ENCODE data around the gene MRPS33. TPM values are rescaled to one million over a fixed set of nuclear protein-coding genes. Genes with fewer than 3 reads are reported as not detected.
"Not testable (repeated sequence)": the region's sequence is repeated elsewhere in the genome, so short reads cannot be mapped to it uniquely, and the experiment has no call there.

Gene MRPS33
- total and polyA plus RNA-seq, 5 donors from 2014 or later: 26.2 to 97.4 (median 96.1) TPM

- Mint-ChIP-seq H3K9me3 (peaks cover 0 to 2% (median 0%) of the 10 kb centered on the region in 7 donors), H3K27ac (no peak overlapping the region), H3K4me1 (no peaks in the 10 kb centered on the region), H3K27me3 (peaks cover 5% of the 10 kb centered on the region), H3K36me3 (no peaks in the 10 kb centered on the region), H3K4me3 (no peak overlapping the region)
- H3K27me3 ChIP-seq (ENCODE audit: control insufficient read depth, insufficient read depth, low read length): peaks cover 6% of the 10 kb centered on the region
- H3K4me3 ChIP-seq (ENCODE audit: low read depth, low read length): no peak overlapping the region
- no peak for ATAC-seq (ENCODE audit: low read depth in 2 of 2)
- H3K36me3 ChIP-seq (ENCODE audit: control insufficient read depth, insufficient read depth, low read length): no peaks in the 10 kb centered on the region
- no peak for DNase-seq
- H3K27ac ChIP-seq (ENCODE audit: insufficient read depth, low read length, poor library complexity, severe bottlenecking): no peak overlapping the region
- H3K9me3 ChIP-seq (ENCODE audit: control insufficient read depth in 2 of 2, low read length in 2 of 2): no peaks in the 10 kb centered on the region
- no peaks in the 10 kb centered on the region for H3K4me1 ChIP-seq (ENCODE audit: control insufficient read depth, insufficient read depth, low read length, poor library complexity, severe bottlenecking)
These were observed 47.3 kb downstream of the MRPS33 start for GRCh38 chr7:140967438-140967837.

- Mint-ChIP-seq H3K27me3 (peaks cover 5% of the 10 kb centered on the region), H3K36me3 (no peaks in the 10 kb centered on the region), H3K9me3 (peaks cover 0 to 2% (median 0%) of the 10 kb centered on the region in 7 donors), H3K4me3 (no peak overlapping the region), H3K27ac (no peak overlapping the region), H3K4me1 (no peaks in the 10 kb centered on the region)
- Histone ChIP-seq H3K27ac (ENCODE audit: insufficient read depth, low read length, poor library complexity, severe bottlenecking) (no peak overlapping the region), H3K9me3 (ENCODE audit: control insufficient read depth in 2 of 2, low read length in 2 of 2) (no peaks in the 10 kb centered on the region), H3K36me3 (ENCODE audit: control insufficient read depth, insufficient read depth, low read length) (no peaks in the 10 kb centered on the region), H3K4me3 (ENCODE audit: low read depth, low read length) (no peak overlapping the region), H3K27me3 (ENCODE audit: control insufficient read depth, insufficient read depth, low read length) (peaks cover 6% of the 10 kb centered on the region), H3K4me1 (ENCODE audit: control insufficient read depth, insufficient read depth, low read length, poor library complexity, severe bottlenecking) (no peaks in the 10 kb centered on the region)
- DNase-seq: no peak
- ATAC-seq (ENCODE audit: low read depth in 2 of 2): no peak
These were observed 48.1 kb downstream of the MRPS33 start for GRCh38 chr7:140966561-140967233.

- H3K4me3 Mint-ChIP-seq: no peak overlapping the region
- H3K27me3 Mint-ChIP-seq: no peaks in the 10 kb centered on the region
- H3K9me3 Mint-ChIP-seq: peaks cover 0 to 5% (median 0%) of the 10 kb centered on the region in 7 donors
These were observed 53.6 kb downstream of the MRPS33 start for GRCh38 chr7:140961117-140961516.

GRCh38 chr7:140956997-140957396 is 57.8 kb downstream of the MRPS33 start:
- not testable (repeated sequence) for H3K4me1 ChIP-seq (ENCODE audit: control insufficient read depth, insufficient read depth, low read length, poor library complexity, severe bottlenecking); H3K27ac Mint-ChIP-seq; H3K4me3 ChIP-seq (ENCODE audit: low read depth, low read length); H3K4me1 Mint-ChIP-seq; ATAC-seq (ENCODE audit: low read depth in 2 of 2); H3K27me3 ChIP-seq (ENCODE audit: control insufficient read depth, insufficient read depth, low read length); H3K27me3 Mint-ChIP-seq; H3K9me3 ChIP-seq (ENCODE audit: control insufficient read depth in 2 of 2, low read length in 2 of 2); DNase-seq; H3K4me3 Mint-ChIP-seq; H3K36me3 ChIP-seq (ENCODE audit: control insufficient read depth, insufficient read depth, low read length); H3K9me3 Mint-ChIP-seq; H3K27ac ChIP-seq (ENCODE audit: insufficient read depth, low read length, poor library complexity, severe bottlenecking); H3K36me3 Mint-ChIP-seq

More at GRCh38 chr7:140961117-140961516, 53.6 kb downstream of the MRPS33 start:
- ATAC-seq (ENCODE audit: low read depth in 2 of 2) (no peak), DNase-seq (no peak)
- Mint-ChIP-seq H3K4me1 (no peaks in the 10 kb centered on the region), H3K27ac (no peak overlapping the region), H3K36me3 (no peaks in the 10 kb centered on the region)
- H3K27ac ChIP-seq (ENCODE audit: insufficient read depth, low read length, poor library complexity, severe bottlenecking): no peak overlapping the region
- no peaks in the 10 kb centered on the region for H3K36me3 ChIP-seq (ENCODE audit: control insufficient read depth, insufficient read depth, low read length)
- H3K4me3 ChIP-seq (ENCODE audit: low read depth, low read length): no peak overlapping the region
- no peaks in the 10 kb centered on the region for H3K27me3 ChIP-seq (ENCODE audit: control insufficient read depth, insufficient read depth, low read length)
- no peaks in the 10 kb centered on the region for H3K4me1 ChIP-seq (ENCODE audit: control insufficient read depth, insufficient read depth, low read length, poor library complexity, severe bottlenecking)
- no peaks in the 10 kb centered on the region for H3K9me3 ChIP-seq (ENCODE audit: control insufficient read depth in 2 of 2, low read length in 2 of 2)

Other genes with a start within 250 kb of the MRPS33 start
- 60.8 TPM for gene BRAF, start 90.0 kb downstream of the MRPS33 start, total RNA-seq
- gene BRAF, start 90.0 kb downstream of the MRPS33 start, polyA plus RNA-seq: 10 to 100 TPM in 1 of 4 donors, 1 to 10 TPM in 3; 6.9 to 10.1 (median 8.3) TPM
- 0.10 TPM for gene TMEM178B, start 59.1 kb upstream of the MRPS33 start, total RNA-seq
- gene TMEM178B, start 59.1 kb upstream of the MRPS33 start, polyA plus RNA-seq: not detected

All from CD4-positive, CD25-positive, alpha-beta regulatory T cell (primary cell).